K562 (cell line): Measurements from ENCODE around the gene TMCC2. TPM values are rescaled to one million over a fixed set of nuclear protein-coding genes. Genes with fewer than 3 reads are reported as not detected.

ENCODE experiments used
- NFIX ChIP-seq: fragments of 250-450 bp; sonication (Bioruptor Pico); IDR thresholded peaks from 2 replicates; pipeline ENCODE4 v1.4.0; 2020; ENCODE audit warnings: low read depth, mild to moderate bottlenecking, moderate library complexity
- TAF7 ChIP-seq: fragments of 450-650 bp; IDR thresholded peaks from 2 replicates; pipeline ENCODE4 v1.6.1; 2016; ENCODE audit warnings: missing genetic modification characterization, missing compliant biosample characterization
- ZBTB7A ChIP-seq: IDR thresholded peaks from 2 replicates; pipeline ENCODE4 v1.6.1; 2011; ENCODE audit warnings: low read depth, mild to moderate bottlenecking, low read length, moderate library complexity, borderline replicate concordance; ENCODE audit not compliant: control insufficient read depth
- polyA plus RNA-seq, 8 experiments: library from polyadenylated mRNA; depleted of rRNA in 4 of 8; stranded (reverse) in 5 of 8; unstranded in 3 of 8; fragments of >200 nt; fragmentation: Nextera tagmentation in 2 of 8; fragmentation: Illumina TruSeq in 1 of 8; extraction: Ambion mirVana in 2 of 8; extraction: Trizol in 1 of 8; gene quantifications; 2 replicates each; pipeline versions ENCODE4 v1.2.1 to v1.2.3, GENCODE V29; 2011 to 2014; ENCODE audit warnings: inconsistent platforms in 1 of 8, missing spikeins in 1 of 8
- total RNA-seq, 7 experiments: library from RNA; depleted of rRNA in 6 of 7; stranded (reverse); fragments of >200 nt in 6 of 7; fragmentation: Illumina TruSeq in 2 of 7; extraction: Trizol in 2 of 7; gene quantifications; 2 replicates each; pipeline versions ENCODE4 v1.2.1 to v1.2.3, GENCODE V29; 2011 to 2021; ENCODE audit warnings: low replicate concordance in 1 of 7
- TF ChIP-seq, protein P1 (sequence below): fragments of 450-650 bp; IDR thresholded peaks from 2 replicates; pipeline ENCODE4 v1.6.1; 2017; ENCODE audit warnings: antibody characterized with exemption, mild to moderate bottlenecking
- TF ChIP-seq, protein P2 (sequence below), 2 experiments: fragments of 200-800 bp in 1 of 2; sonication (Bioruptor generic) in 1 of 2; sonication (generic) in 1 of 2; formaldehyde crosslinking in 1 of 2; IDR thresholded peaks in 1 of 2; conservative IDR thresholded peaks in 1 of 2; 2 replicates each; pipeline versions ENCODE4 v1.5.0 to v1.6.1; 2016 to 2020; ENCODE audit warnings: missing compliant biosample characterization in 1 of 2, missing genetic modification characterization in 1 of 2, missing genetic modification reagents in 1 of 2
- TF ChIP-seq, protein P3 (sequence below), 2 experiments: fragments of 250-450 bp in 1 of 2; fragments of 450-650 bp in 1 of 2; sonication (Bioruptor Pico) in 1 of 2; IDR thresholded peaks; 2 replicates each; pipeline versions ENCODE4 v1.6.1 to v1.8.0; 2016 to 2021; ENCODE audit warnings: mild to moderate bottlenecking in 2 of 2, moderate library complexity in 2 of 2, missing compliant biosample characterization in 1 of 2, missing genetic modification characterization in 1 of 2

The TMCC2 gene
- total and polyA plus RNA-seq, 9 of the 15 experiments (the other 6 are each of a cell fraction or from before 2014, with no cell fraction given): 0.06 to 1.8 (median 0.98) TPM

DNA sequence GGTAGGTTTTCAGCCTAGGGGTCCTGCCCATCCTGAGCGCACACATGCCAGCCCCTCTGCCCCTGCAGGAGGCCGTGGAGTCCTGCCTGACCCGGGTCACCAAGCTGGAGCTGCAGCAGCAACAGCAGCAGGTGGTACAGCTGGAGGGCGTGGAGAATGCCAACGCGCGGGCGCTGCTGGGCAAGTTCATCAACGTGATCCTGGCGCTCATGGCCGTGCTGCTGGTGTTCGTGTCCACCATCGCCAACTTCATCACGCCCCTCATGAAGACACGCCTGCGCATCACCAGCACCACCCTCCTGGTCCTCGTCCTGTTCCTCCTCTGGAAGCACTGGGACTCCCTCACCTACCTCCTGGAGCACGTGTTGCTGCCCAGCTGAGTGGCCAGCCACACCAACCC is 44.0 kb downstream of the TMCC2 start (continued):
- TF ChIP-seq, protein P1, sequence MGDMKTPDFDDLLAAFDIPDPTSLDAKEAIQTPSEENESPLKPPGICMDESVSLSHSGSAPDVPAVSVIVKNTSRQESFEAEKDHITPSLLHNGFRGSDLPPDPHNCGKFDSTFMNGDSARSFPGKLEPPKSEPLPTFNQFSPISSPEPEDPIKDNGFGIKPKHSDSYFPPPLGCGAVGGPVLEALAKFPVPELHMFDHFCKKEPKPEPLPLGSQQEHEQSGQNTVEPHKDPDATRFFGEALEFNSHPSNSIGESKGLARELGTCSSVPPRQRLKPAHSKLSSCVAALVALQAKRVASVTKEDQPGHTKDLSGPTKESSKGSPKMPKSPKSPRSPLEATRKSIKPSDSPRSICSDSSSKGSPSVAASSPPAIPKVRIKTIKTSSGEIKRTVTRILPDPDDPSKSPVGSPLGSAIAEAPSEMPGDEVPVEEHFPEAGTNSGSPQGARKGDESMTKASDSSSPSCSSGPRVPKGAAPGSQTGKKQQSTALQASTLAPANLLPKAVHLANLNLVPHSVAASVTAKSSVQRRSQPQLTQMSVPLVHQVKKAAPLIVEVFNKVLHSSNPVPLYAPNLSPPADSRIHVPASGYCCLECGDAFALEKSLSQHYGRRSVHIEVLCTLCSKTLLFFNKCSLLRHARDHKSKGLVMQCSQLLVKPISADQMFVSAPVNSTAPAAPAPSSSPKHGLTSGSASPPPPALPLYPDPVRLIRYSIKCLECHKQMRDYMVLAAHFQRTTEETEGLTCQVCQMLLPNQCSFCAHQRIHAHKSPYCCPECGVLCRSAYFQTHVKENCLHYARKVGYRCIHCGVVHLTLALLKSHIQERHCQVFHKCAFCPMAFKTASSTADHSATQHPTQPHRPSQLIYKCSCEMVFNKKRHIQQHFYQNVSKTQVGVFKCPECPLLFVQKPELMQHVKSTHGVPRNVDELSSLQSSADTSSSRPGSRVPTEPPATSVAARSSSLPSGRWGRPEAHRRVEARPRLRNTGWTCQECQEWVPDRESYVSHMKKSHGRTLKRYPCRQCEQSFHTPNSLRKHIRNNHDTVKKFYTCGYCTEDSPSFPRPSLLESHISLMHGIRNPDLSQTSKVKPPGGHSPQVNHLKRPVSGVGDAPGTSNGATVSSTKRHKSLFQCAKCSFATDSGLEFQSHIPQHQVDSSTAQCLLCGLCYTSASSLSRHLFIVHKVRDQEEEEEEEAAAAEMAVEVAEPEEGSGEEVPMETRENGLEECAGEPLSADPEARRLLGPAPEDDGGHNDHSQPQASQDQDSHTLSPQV: no peak
- TF ChIP-seq, protein P2, sequence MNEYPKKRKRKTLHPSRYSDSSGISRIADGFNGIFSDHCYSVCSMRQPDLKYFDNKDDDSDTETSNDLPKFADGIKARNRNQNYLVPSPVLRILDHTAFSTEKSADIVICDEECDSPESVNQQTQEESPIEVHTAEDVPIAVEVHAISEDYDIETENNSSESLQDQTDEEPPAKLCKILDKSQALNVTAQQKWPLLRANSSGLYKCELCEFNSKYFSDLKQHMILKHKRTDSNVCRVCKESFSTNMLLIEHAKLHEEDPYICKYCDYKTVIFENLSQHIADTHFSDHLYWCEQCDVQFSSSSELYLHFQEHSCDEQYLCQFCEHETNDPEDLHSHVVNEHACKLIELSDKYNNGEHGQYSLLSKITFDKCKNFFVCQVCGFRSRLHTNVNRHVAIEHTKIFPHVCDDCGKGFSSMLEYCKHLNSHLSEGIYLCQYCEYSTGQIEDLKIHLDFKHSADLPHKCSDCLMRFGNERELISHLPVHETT (CRISPR knock-in tag; conservative IDR thresholded peaks at IDR 0.05 in 1 of 2, IDR thresholded peaks at IDR 0.05 in 1 of 2): no peak
- TF ChIP-seq ZBTB7A: no peak
- TF ChIP-seq, protein P3, sequence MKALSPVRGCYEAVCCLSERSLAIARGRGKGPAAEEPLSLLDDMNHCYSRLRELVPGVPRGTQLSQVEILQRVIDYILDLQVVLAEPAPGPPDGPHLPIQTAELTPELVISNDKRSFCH (CRISPR knock-in tag; IDR thresholded peaks at IDR 0.05): no peak
- TF ChIP-seq, protein P3 (tag; IDR thresholded peaks at IDR 0.05): no peak
- no peak for TF ChIP-seq NFIX (CRISPR knock-in tag)
- TF ChIP-seq TAF7 (tag): no peak
